Mammary epithelial cell (primary cell): ENCODE measurements around the gene LDLRAD4.

ENCODE experiments used
- EZH2 ChIP-seq: IDR thresholded peaks from 2 replicates; pipeline ENCODE4 v1.6.1; 2012; ENCODE audit warnings: low read length, inconsistent platforms, borderline replicate concordance
- TF ChIP-seq, protein P1 (sequence below), 2 donors: IDR thresholded peaks in 1 of 2; conservative IDR thresholded peaks in 1 of 2; 2 replicates each; pipeline ENCODE4 v1.5.1; 2011 to 2012; ENCODE audit warnings: inconsistent platforms in 2 of 2, low read length in 2 of 2, mild to moderate bottlenecking in 2 of 2, control low read depth in 1 of 2, low read depth in 1 of 2; ENCODE audit not compliant: insufficient read depth in 1 of 2; ENCODE audit errors: extremely low read depth in 1 of 2

DNA sequence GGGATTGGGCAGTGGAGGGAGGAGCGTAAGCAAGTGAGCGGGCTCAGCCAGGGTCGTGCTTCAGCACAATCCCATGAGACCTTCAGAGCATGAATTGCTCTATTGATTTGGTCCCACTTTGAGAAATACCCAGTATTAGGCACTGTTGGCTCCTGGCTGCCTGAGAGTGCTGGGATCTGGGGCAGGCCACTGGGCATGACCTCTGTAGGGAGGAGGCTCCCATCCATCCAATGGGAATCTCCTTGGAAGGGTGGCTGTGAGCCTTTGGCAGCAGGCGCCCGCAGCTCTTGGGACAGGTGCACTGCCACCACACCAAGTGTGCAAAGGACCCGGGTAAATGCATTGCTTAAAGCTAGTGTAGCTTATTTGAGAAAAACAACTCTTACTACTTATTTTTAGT lies 137.5 kb downstream of the LDLRAD4 start:
- TF ChIP-seq, protein P1, sequence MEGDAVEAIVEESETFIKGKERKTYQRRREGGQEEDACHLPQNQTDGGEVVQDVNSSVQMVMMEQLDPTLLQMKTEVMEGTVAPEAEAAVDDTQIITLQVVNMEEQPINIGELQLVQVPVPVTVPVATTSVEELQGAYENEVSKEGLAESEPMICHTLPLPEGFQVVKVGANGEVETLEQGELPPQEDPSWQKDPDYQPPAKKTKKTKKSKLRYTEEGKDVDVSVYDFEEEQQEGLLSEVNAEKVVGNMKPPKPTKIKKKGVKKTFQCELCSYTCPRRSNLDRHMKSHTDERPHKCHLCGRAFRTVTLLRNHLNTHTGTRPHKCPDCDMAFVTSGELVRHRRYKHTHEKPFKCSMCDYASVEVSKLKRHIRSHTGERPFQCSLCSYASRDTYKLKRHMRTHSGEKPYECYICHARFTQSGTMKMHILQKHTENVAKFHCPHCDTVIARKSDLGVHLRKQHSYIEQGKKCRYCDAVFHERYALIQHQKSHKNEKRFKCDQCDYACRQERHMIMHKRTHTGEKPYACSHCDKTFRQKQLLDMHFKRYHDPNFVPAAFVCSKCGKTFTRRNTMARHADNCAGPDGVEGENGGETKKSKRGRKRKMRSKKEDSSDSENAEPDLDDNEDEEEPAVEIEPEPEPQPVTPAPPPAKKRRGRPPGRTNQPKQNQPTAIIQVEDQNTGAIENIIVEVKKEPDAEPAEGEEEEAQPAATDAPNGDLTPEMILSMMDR (conservative IDR thresholded peaks at IDR 0.05 in 1 of 2, IDR thresholded peaks at IDR 0.05 in 1 of 2; ENCODE audit: extremely low read depth in 1 of 2, insufficient read depth in 1 of 2, low read depth in 1 of 2, low read length in 2 of 2) = no peak
- TF ChIP-seq EZH2 = no peak
